Kidney epithelial cell (primary cell): ENCODE data around the gene DTNB. TPM values are rescaled to one million over a fixed set of nuclear protein-coding genes. Genes with fewer than 3 reads are reported as not detected.

Experiments
- DNase-seq: peaks from one replicate; pipeline ENCODE4 v3.0.0-alpha.2; 2010; ENCODE audit warnings: low read depth
- H3K27me3 ChIP-seq: 2 replicates; pipeline ENCODE4 v1.6.0; 2011; ENCODE audit warnings: low read length; ENCODE audit not compliant: control insufficient read depth, insufficient read depth
- H3K36me3 ChIP-seq: 2 replicates; pipeline ENCODE4 v1.5.1; 2011; ENCODE audit warnings: low read length; ENCODE audit not compliant: control insufficient read depth, insufficient read depth
- H3K4me3 ChIP-seq: 2 replicates; pipeline ENCODE4 v1.5.1; 2011; ENCODE audit warnings: low read depth, mild to moderate bottlenecking, control low read depth, low read length
- total RNA-seq: library from RNA; depleted of rRNA; stranded (reverse); fragments of >200 nt; gene quantifications from 2 replicates; pipeline ENCODE4 v1.2.3, GENCODE V29; 2015
- TF ChIP-seq, protein P1 (sequence below): IDR thresholded peaks from 2 replicates; pipeline ENCODE4 v1.5.1; 2011; ENCODE audit warnings: mild to moderate bottlenecking, moderate library complexity, low read length, control low read depth, inconsistent platforms; ENCODE audit not compliant: insufficient read depth, poor library complexity, severe bottlenecking

The DTNB gene
- total RNA-seq, 1 donor from 2014 or later, result 16.9 TPM

- TF ChIP-seq, protein P1, sequence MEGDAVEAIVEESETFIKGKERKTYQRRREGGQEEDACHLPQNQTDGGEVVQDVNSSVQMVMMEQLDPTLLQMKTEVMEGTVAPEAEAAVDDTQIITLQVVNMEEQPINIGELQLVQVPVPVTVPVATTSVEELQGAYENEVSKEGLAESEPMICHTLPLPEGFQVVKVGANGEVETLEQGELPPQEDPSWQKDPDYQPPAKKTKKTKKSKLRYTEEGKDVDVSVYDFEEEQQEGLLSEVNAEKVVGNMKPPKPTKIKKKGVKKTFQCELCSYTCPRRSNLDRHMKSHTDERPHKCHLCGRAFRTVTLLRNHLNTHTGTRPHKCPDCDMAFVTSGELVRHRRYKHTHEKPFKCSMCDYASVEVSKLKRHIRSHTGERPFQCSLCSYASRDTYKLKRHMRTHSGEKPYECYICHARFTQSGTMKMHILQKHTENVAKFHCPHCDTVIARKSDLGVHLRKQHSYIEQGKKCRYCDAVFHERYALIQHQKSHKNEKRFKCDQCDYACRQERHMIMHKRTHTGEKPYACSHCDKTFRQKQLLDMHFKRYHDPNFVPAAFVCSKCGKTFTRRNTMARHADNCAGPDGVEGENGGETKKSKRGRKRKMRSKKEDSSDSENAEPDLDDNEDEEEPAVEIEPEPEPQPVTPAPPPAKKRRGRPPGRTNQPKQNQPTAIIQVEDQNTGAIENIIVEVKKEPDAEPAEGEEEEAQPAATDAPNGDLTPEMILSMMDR, result no peak
Measured at GRCh38 chr2:25445464-25445863, 227.9 kb downstream of the DTNB start.

DNA sequence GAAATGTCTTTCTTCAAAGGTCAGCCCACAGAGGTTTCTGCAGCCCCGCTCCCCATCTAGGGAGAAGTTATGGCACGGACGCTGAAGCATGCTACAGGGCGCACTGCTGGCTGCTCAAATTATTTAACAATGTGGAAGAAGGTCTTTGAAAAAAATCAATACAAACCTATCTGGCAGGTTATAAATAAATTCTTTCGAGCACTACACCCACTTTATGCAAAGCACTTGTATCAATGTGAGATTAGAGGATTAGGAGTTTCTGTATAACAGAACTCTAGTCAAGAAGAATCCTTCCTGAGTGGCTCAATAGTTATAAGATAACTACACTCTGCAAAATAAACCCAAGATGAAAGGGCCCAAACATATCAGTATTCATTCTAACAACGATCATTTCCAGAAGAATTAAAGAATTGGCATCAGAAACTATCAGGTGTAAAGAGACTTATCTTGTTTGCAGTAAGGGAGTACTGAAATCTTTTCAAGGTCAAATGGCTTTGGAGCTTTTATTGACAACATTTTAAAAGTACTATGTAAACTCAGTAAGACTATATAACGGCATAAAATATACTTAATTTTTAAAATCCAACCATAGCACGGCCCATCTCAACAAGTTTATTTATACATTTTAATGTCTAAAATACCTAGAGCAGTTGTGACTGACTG lies 228.6 kb downstream of the DTNB start:
- no peak for DNase-seq
- no peak overlapping the region for H3K4me3 ChIP-seq

More at GRCh38 chr2:25445464-25445863, 227.9 kb downstream of the DTNB start:
- Histone ChIP-seq H3K36me3 (no peaks in the 10 kb centered on the region), H3K27me3 (no peaks in the 10 kb centered on the region), H3K4me3 (no peak overlapping the region)
- no peak for DNase-seq

GRCh38 chr2:25443766-25444165 lies 229.6 kb downstream of the DTNB start:
- Histone ChIP-seq H3K4me3 (no peak overlapping the region), H3K27me3 (no peaks in the 10 kb centered on the region), H3K36me3 (no peaks in the 10 kb centered on the region)
- no peak for DNase-seq
- TF ChIP-seq, protein P1, result no peak

More for the DNA sequence above, 228.6 kb downstream of the DTNB start:
- TF ChIP-seq, protein P1, result no peak
- Histone ChIP-seq H3K27me3 (no peaks in the 10 kb centered on the region), H3K36me3 (no peaks in the 10 kb centered on the region)

DNA sequence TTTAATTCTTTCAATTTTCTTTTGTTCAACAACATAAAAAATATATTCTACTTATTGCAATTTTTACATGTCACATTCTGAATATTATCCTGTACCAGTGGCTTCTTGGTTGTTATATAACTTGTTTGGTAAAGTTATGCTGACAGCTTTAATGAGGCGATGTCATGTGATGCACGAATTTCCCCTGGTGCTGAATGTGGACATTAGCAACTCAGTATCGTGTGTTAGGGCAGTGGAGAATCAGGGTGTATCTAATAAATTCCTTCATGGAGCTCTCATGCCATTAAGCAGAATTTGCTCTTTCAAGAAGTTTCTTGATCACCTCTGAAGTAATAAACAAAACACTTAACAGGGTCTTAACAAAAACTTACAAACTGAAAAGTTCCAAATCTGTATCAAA lies 232.0 kb downstream of the DTNB start:
- Histone ChIP-seq H3K27me3 (no peaks in the 10 kb centered on the region), H3K4me3 (no peak overlapping the region), H3K36me3 (no peaks in the 10 kb centered on the region)
- no peak for DNase-seq
- TF ChIP-seq, protein P1, result no peak

- Histone ChIP-seq H3K27me3 (no peaks in the 10 kb centered on the region), H3K4me3 (no peak overlapping the region), H3K36me3 (no peaks in the 10 kb centered on the region)
- no peak for DNase-seq
- TF ChIP-seq, protein P1, result no peak
Measured at GRCh38 chr2:25438793-25439192, 234.6 kb downstream of the DTNB start.
